PC-9 (cell line): ENCODE results near the gene ITGAV.

Experiments
- CTCF ChIP-seq: fragments of 200-600 bp; sonication (generic); conservative IDR thresholded peaks from 2 replicates; pipeline ENCODE4 v1.6.1; 2017; ENCODE audit warnings: mixed run types, antibody characterized with exemption, mild to moderate bottlenecking, moderate library complexity
- EZH2 ChIP-seq: fragments of 200-600 bp; sonication (generic); IDR thresholded peaks from 2 replicates; pipeline ENCODE4 v1.8.0; 2017; ENCODE audit warnings: antibody characterized with exemption, low read depth

GRCh38 chr2:186695081-186695756 lies 105.4 kb downstream of the ITGAV start:
- TF ChIP-seq CTCF, result no peak
- TF ChIP-seq EZH2, result no peak
